HEK293 (cell line): Measurements from ENCODE around the gene AKAP9.

Experiments
- EGR2 ChIP-seq: fragments of 450-650 bp; formaldehyde crosslinking; IDR thresholded peaks from 2 replicates; pipeline ENCODE4 v1.5.1; 2016; ENCODE audit warnings: low read depth, missing biosample characterization, missing genetic modification characterization
- ZFP37 ChIP-seq: fragments of 450-650 bp; formaldehyde crosslinking; IDR thresholded peaks from 2 replicates; pipeline ENCODE4 v1.5.1; 2016; ENCODE audit warnings: missing biosample characterization, missing genetic modification characterization
- ZNF274 ChIP-seq, 2 experiments: fragments of 200-500 bp in 1 of 2; fragments of 450-650 bp in 1 of 2; sonication (Bioruptor generic) in 1 of 2; formaldehyde crosslinking in 1 of 2; IDR thresholded peaks; 2 replicates each; pipeline versions ENCODE4 v1.5.1 to v1.6.1; 2014 to 2016; ENCODE audit warnings: borderline replicate concordance in 1 of 2, inconsistent platforms in 1 of 2, low read length in 1 of 2, missing biosample characterization in 1 of 2, missing genetic modification characterization in 1 of 2
- ZNF426 ChIP-seq: fragments of 450-650 bp; formaldehyde crosslinking; IDR thresholded peaks from 2 replicates; pipeline ENCODE4 v1.5.1; 2017; ENCODE audit warnings: missing biosample characterization, missing genetic modification characterization, mild to moderate bottlenecking, inconsistent platforms, moderate library complexity
- ZNF560 ChIP-seq: fragments of 450-650 bp; formaldehyde crosslinking; IDR thresholded peaks from 2 replicates; pipeline ENCODE4 v1.5.1; 2017; ENCODE audit warnings: missing biosample characterization, missing genetic modification characterization, borderline replicate concordance
- TF ChIP-seq, protein P1 (sequence below): fragments of 450-650 bp; formaldehyde crosslinking; IDR thresholded peaks from 2 replicates; pipeline ENCODE4 v1.5.1; 2017; ENCODE audit warnings: missing biosample characterization, missing genetic modification characterization

AKAP9 gene

DNA sequence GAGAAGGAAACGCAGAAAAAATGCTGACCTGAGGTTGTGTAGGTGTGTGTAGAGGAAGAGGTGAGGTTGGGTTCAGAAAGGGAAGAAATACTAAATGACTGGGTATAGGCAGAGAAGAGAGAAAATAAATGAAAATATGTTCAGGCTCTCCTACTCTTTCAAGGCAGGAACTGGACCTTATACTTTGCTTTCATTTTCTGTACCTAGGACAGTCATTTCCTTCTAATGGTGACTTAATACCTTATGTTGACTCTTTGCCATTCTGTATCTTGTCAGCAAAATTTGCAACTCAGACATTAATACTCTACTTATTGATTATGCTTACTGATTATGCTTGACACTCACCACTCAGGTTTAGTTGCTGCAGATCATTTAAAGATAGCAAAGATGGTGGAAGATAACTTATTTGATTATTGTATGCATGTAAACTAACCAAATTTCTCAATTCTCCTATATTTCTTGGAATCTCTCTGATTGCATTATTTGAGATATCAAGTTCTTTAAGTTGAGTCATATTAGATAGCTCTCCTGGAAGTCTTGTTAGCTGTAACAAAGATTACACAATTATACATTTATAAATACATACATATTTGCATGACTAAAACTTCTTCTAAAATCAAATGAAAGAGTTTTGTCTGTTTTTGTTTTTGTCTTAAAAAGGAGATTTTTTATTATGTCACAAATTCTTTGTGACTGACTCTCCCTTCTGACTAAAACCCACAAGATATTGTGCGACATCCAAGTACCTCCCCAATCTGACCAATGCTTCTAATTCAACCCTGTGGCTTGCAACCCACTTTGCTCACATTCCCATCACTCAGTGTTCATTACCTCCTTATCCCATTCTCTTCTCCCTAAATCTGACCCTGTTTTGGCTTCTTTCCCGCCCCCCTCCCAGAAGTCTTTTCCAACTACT lies 218.3 kb downstream of the AKAP9 start (continued):
- TF ChIP-seq EGR2 (tag by site-specific recombination) = no peak
- TF ChIP-seq ZFP37 (tag by site-specific recombination) = no peak
- TF ChIP-seq ZNF560 = no peak
- TF ChIP-seq ZNF426 (tag by site-specific recombination) = no peak
- TF ChIP-seq, protein P1, sequence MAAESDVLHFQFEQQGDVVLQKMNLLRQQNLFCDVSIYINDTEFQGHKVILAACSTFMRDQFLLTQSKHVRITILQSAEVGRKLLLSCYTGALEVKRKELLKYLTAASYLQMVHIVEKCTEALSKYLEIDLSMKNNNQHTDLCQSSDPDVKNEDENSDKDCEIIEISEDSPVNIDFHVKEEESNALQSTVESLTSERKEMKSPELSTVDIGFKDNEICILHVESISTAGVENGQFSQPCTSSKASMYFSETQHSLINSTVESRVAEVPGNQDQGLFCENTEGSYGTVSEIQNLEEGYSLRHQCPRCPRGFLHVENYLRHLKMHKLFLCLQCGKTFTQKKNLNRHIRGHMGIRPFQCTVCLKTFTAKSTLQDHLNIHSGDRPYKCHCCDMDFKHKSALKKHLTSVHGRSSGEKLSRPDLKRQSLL (tag by site-specific recombination) = no peak
- no peak for TF ChIP-seq ZNF274 (IDR thresholded peaks at IDR 0.05; ENCODE audit: low read length)
- no peak for TF ChIP-seq ZNF274 (tag by site-specific recombination; IDR thresholded peaks at IDR 0.05; ENCODE audit: borderline replicate concordance)
